ENCODE results near the gene ANKRD40CL.

The ANKRD40CL gene

DNA sequence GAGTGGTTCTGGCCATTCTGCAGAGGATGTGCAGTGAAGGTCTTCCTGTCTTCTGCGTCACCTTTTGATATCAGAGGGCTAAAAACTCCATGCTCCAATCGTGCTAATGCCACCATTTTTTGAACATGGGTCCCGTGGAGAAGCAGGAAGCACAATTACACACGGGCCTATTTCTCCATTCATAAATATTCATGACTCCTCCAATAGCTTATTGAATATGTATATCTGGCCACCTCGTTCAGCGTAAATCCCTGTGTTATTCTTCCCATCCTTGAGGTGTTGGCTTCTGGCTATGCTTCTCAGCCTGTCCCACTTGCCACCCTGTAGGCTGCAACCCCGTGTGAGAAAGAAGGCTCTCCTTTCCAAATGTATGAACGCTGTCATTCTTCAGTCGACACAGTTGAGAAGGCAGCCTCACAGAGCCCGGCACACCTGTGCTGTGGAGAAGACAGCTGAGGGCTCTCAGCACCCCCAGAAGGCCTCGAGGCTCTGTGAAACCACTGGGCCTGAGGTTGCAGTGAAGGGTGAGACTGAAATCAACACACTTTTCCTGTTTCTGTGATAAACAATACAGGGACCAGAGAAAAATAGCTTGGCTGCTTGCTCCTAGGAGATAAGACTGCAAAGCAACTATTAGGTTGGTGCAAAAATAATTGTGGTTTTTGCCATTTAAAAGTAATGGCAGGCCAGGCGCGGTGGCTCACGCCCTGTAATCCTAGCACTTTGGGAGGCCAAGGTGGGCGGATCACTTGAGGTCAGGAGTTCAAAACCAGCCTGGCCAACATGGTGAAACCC lies 4.9 kb upstream of the ANKRD40CL start:
- no peak overlapping the region for H3K4me3 ChIP-seq (ENCODE audit: low read depth, low read length)
- TF ChIP-seq, protein P1, sequence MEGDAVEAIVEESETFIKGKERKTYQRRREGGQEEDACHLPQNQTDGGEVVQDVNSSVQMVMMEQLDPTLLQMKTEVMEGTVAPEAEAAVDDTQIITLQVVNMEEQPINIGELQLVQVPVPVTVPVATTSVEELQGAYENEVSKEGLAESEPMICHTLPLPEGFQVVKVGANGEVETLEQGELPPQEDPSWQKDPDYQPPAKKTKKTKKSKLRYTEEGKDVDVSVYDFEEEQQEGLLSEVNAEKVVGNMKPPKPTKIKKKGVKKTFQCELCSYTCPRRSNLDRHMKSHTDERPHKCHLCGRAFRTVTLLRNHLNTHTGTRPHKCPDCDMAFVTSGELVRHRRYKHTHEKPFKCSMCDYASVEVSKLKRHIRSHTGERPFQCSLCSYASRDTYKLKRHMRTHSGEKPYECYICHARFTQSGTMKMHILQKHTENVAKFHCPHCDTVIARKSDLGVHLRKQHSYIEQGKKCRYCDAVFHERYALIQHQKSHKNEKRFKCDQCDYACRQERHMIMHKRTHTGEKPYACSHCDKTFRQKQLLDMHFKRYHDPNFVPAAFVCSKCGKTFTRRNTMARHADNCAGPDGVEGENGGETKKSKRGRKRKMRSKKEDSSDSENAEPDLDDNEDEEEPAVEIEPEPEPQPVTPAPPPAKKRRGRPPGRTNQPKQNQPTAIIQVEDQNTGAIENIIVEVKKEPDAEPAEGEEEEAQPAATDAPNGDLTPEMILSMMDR (IDR thresholded peaks at IDR 0.05; ENCODE audit: low read depth, low read length) = no peak
- TF ChIP-seq, protein P2, sequence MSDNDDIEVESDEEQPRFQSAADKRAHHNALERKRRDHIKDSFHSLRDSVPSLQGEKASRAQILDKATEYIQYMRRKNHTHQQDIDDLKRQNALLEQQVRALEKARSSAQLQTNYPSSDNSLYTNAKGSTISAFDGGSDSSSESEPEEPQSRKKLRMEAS (IDR thresholded peaks at IDR 0.05; ENCODE audit: low read depth, low read length) = no peak
- TF ChIP-seq POLR2A (IDR thresholded peaks at IDR 0.05; ENCODE audit: extremely low read depth, insufficient read length) (no peak), MYC (IDR thresholded peaks at IDR 0.05; ENCODE audit: low read depth, low read length) (no peak)
- no peak for DNase-seq (ENCODE audit: low read depth)

DNA sequence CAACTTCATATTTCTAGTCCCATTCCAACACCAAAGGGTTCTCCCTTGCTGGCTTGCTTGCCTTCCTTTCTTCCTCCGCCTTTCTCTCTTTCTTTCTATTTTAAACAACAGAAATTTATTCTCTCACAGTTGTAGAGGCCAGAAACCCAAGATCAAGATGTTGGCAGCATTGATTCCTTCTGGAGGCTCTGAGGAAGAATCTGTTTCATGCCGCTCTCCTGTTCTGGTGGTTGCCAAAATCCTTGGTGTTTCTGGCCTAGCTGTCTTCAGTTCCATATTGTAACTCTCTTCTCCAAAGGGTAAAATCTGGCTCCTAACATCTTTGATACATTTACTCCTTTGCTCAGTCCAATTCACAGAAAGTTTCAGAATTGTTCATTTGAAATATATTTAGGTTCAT lies 3.0 kb upstream of the ANKRD40CL start:
- TF ChIP-seq, protein P1 (IDR thresholded peaks at IDR 0.05; ENCODE audit: low read depth, low read length) = no peak
- no peak for TF ChIP-seq MYC (IDR thresholded peaks at IDR 0.05; ENCODE audit: low read depth, low read length)
- TF ChIP-seq, protein P2 (IDR thresholded peaks at IDR 0.05; ENCODE audit: low read depth, low read length) = no peak
- H3K4me3 ChIP-seq (ENCODE audit: low read depth, low read length) = no peak overlapping the region
- DNase-seq (ENCODE audit: low read depth) = no peak

DNA sequence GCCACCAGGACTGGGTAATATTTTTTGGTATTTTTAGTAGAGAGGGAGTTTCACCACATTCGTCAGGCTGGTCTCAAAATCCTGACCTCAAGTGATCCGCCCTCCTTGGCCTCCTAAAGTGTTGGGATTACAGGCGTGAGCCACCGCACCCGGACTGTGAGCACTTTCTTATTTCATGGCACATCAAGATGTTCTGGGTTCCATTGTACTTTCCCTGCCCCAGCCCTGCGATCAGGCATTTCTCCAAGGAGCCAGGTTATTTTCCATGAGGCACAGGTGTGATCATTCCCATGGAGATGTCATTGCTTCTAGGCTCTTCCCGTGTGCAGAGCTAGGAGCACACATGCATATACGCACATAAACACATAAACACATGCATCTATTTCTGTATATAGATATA lies 2.6 kb upstream of the ANKRD40CL start:
- TF ChIP-seq POLR2A (IDR thresholded peaks at IDR 0.05; ENCODE audit: extremely low read depth, insufficient read length) (no peak), MYC (IDR thresholded peaks at IDR 0.05; ENCODE audit: low read depth, low read length) (no peak)
- TF ChIP-seq, protein P2 (IDR thresholded peaks at IDR 0.05; ENCODE audit: low read depth, low read length) = no peak
- TF ChIP-seq, protein P1 (IDR thresholded peaks at IDR 0.05; ENCODE audit: low read depth, low read length) = no peak
- no peak for DNase-seq (ENCODE audit: low read depth)
- H3K4me3 ChIP-seq (ENCODE audit: low read depth, low read length) = no peak overlapping the region

DNA sequence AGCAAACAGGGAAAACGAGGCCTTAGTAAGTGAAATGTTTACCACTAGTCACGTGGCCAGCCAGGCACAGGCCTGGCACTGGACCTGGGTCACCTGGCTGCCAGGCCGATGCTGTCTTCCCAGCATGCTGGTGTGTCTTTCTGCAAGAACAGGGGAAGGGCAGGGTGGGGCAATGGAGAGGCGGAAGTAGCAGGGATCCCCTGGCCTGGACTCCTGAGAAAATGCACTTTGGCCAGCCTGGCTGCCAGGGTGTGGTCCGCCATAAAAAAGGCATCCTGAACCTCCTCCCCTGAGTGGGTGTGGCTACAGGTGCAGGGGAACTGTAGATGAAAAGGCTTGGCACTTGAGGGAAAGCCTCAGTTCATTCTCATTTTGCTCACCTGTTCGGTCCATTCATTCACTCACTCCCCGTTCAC lies 1.0 kb upstream of the ANKRD40CL start:
- no peak overlapping the region for H3K4me3 ChIP-seq (ENCODE audit: low read depth, low read length)
- TF ChIP-seq MYC (IDR thresholded peaks at IDR 0.05; ENCODE audit: low read depth, low read length) = no peak
- TF ChIP-seq, protein P2 (IDR thresholded peaks at IDR 0.05; ENCODE audit: low read depth, low read length) = no peak
- TF ChIP-seq, protein P1 (IDR thresholded peaks at IDR 0.05; ENCODE audit: low read depth, low read length) = no peak
- no peak for TF ChIP-seq POLR2A (IDR thresholded peaks at IDR 0.05; ENCODE audit: extremely low read depth, insufficient read length)
- no peak for DNase-seq (ENCODE audit: low read depth)

DNA sequence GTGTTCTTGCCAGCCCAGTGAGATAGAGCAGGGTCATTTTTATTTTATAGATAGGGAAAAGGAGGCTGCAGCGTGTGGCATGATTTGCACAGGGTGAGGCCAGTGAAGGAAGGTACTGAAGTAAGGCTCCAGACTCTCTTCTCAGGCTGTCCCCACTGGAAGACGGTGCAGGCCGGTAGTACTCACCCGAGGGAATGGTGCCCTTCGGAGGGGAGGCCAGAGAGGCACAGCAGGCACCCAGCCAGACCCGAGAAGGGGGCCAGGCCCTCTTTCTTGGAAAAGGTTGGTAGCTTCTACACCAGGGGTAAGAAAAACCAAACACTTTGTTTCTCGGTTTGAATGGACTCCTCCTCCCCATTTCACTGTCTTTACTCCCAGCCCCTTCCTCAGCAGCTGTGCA lies 288 bp downstream of the ANKRD40CL start:
- TF ChIP-seq, protein P2 (IDR thresholded peaks at IDR 0.05; ENCODE audit: low read depth, low read length) = no peak
- no peak for TF ChIP-seq POLR2A (IDR thresholded peaks at IDR 0.05; ENCODE audit: extremely low read depth, insufficient read length)
- TF ChIP-seq, protein P1 (IDR thresholded peaks at IDR 0.05; ENCODE audit: low read depth, low read length) = no peak
- no peak for TF ChIP-seq MYC (IDR thresholded peaks at IDR 0.05; ENCODE audit: low read depth, low read length)
- no peak overlapping the region for H3K4me3 ChIP-seq (ENCODE audit: low read depth, low read length)
- DNase-seq (ENCODE audit: low read depth) = no peak
